ENCODE results near the gene CCDC73.

DNA sequence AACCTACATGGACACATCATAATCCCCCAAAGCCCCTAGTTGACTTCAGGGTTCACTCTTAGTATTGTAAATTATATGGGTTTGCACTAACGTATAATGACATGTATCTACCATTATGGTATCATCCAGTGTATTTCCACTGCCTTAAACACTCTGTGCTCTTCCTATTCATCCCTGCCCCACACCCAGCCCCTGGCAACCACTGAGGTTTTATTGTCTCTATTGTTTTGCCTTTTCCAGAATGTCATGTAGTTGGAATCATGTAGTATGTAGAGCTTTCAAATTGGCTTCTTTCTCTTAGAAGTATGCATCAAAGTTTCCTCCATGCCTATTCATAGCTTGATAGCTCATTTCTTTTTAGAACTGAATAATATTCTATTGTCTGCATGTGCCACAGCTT lies 227.3 kb downstream of the CCDC73 start:
- no peak for TF ChIP-seq POLR2A (IDR thresholded peaks at IDR 0.05)
- TF ChIP-seq, protein P1, sequence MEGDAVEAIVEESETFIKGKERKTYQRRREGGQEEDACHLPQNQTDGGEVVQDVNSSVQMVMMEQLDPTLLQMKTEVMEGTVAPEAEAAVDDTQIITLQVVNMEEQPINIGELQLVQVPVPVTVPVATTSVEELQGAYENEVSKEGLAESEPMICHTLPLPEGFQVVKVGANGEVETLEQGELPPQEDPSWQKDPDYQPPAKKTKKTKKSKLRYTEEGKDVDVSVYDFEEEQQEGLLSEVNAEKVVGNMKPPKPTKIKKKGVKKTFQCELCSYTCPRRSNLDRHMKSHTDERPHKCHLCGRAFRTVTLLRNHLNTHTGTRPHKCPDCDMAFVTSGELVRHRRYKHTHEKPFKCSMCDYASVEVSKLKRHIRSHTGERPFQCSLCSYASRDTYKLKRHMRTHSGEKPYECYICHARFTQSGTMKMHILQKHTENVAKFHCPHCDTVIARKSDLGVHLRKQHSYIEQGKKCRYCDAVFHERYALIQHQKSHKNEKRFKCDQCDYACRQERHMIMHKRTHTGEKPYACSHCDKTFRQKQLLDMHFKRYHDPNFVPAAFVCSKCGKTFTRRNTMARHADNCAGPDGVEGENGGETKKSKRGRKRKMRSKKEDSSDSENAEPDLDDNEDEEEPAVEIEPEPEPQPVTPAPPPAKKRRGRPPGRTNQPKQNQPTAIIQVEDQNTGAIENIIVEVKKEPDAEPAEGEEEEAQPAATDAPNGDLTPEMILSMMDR (IDR thresholded peaks at IDR 0.05 in 4 of 5, conservative IDR thresholded peaks at IDR 0.05 in 1 of 5): no peak
